ENCODE measurements around the gene GBP7.
"Not testable (repeated sequence)": the region's sequence is repeated elsewhere in the genome, so short reads cannot be mapped to it uniquely, and the experiment has no call there.

The GBP7 gene, protein sequence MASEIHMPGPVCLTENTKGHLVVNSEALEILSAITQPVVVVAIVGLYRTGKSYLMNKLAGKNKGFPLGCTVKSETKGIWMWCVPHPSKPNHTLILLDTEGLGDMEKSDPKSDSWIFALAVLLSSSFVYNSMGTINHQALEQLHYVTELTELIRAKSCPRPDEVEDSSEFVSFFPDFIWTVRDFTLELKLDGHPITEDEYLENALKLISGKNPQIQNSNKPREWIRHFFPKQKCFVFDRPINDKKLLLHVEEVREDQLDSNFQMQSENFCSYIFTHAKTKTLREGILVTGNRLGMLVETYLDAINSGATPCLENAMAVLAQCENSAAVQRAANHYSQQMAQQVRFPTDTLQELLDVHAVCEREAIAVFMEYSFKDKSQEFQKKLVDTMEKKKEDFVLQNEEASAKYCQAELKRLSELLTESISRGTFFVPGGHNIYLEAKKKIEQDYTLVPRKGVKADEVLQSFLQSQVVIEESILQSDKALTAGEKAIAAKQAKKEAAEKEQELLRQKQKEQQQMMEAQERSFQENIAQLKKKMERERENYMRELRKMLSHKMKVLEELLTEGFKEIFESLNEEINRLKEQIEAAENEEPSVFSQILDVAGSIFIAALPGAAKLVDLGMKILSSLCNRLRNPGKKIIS

DNA sequence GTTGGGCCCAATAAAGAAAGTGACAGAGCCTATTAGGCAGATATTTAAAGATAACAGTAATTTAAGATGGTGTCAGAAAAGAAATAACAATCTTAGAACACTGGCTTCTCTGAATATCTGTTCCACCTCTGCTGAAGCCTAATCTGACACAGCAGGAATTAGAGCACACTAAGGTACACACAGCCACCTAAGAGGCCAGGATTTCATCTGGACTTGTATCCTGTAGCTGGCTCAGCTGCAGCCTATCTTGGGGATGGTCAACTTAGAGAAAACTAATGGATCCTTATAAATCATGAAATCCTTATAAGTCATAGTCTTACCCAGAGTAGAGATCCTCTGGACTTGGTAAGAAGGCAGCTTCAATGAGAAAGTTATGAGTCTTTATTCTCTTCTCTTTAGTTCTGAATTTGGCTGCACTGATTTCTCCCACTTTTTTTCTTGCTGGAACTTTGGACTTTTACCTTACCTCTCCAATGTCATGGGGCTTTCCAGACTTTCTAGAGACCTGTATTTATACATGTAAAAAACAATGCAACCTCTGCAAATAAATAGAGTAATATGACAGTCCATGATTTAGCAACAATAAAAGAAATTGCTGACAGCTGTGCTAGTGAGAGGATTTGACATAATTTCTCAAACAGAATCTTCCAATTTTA lies at the start of gene GBP7:
GBP7 (minus strand) TSS at position 403 of the 656 bp plus-strand sequence. CDS start 4,068 bp downstream, outside the sequence.
- CTCF ChIA-PET: no interaction called here
- no peak within 1 kb of the TSS for H3K4me3 ChIP-seq (ENCODE audit: low read depth, low read length)
- no peak for DNase-seq (ENCODE audit: low read depth, low spot score)
- TF ChIP-seq, protein P1, sequence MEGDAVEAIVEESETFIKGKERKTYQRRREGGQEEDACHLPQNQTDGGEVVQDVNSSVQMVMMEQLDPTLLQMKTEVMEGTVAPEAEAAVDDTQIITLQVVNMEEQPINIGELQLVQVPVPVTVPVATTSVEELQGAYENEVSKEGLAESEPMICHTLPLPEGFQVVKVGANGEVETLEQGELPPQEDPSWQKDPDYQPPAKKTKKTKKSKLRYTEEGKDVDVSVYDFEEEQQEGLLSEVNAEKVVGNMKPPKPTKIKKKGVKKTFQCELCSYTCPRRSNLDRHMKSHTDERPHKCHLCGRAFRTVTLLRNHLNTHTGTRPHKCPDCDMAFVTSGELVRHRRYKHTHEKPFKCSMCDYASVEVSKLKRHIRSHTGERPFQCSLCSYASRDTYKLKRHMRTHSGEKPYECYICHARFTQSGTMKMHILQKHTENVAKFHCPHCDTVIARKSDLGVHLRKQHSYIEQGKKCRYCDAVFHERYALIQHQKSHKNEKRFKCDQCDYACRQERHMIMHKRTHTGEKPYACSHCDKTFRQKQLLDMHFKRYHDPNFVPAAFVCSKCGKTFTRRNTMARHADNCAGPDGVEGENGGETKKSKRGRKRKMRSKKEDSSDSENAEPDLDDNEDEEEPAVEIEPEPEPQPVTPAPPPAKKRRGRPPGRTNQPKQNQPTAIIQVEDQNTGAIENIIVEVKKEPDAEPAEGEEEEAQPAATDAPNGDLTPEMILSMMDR (IDR thresholded peaks at IDR 0.05; ENCODE audit: insufficient read depth, low read length, missing control alignments): no peak
- POLR2A ChIA-PET: no interaction called here

DNA sequence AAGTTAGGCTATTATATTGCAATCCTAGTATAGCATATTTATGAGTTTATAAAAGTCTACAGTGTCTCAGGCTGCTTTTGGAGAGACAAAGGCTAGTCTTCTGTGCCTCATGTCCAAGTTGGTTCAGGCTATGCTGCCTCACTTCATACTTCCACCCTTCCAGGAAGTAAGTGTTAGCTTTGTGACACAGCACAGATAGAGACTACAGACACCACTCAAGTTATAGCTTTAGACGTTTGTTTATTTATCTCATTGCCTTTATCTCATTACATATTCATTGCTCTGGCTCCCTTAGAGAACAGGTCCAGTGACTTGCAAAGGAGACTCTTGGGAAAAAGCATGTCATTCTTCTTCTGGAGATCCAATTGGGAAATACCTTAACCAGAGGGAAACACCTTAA lies 45.5 kb upstream of the GBP7 start:
- H3K4me3 ChIP-seq (ENCODE audit: low read depth, low read length): no peak overlapping the region
- ChIA-PET POLR2A (no interaction called here), CTCF (no interaction called here)
- no peak for DNase-seq (ENCODE audit: low read depth, low spot score)
- TF ChIP-seq, protein P1 (IDR thresholded peaks at IDR 0.05; ENCODE audit: insufficient read depth, low read length, missing control alignments): no peak

DNA sequence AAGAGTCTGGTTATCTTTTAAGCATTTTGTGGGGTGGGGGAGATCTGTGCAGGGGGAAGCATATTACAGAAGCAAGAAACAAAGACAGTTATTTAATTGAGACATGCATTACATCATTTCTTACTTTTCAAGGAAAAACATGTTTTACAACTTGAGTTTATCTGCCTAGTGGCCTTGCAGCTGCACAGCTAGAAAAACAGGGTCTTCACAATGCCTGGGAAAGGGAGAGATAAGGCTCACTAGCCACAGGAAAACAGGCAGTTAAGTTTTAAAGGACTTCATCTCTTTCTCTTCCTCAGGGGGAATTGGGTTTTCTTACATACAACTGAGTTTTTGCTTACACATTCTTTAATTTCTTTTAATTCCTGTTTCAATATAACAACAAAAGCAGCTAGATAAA lies 44.0 kb upstream of the GBP7 start:
- POLR2A ChIA-PET; DNase-seq (ENCODE audit: low read depth, low spot score); H3K4me3 ChIP-seq (ENCODE audit: low read depth, low read length): not testable (repeated sequence)
- CTCF ChIA-PET: interaction anchor here (1.5 kb wide), 1 partner anchor 246 kb away, joined by 4 read pairs; no protein-coding TSS in a partner anchor

DNA sequence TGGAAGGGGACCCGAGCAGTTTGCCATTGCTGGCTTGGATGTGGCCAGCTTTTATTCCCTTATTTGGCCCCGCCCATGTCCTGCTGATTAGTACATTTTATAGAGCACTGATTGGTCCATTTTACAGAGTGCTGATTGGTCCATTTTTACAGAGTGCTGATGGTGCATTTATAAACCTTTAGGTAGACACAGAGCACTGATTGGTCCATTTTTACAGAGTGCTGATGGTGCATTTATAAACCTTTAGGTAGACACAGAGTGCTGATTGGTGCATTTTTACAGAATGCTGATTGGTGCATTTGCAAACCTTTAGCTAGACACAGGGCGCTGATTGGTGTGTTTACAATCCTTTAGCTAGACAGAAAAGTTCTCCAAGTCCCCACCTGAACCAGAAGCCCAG lies 43.1 kb upstream of the GBP7 start:
- H3K4me3 ChIP-seq (ENCODE audit: low read depth, low read length); DNase-seq (ENCODE audit: low read depth, low spot score); POLR2A ChIA-PET: not testable (repeated sequence)
- CTCF ChIA-PET: interaction anchor here (1.5 kb wide), 1 partner anchor 245 kb away, joined by 4 read pairs; no protein-coding TSS in a partner anchor

DNA sequence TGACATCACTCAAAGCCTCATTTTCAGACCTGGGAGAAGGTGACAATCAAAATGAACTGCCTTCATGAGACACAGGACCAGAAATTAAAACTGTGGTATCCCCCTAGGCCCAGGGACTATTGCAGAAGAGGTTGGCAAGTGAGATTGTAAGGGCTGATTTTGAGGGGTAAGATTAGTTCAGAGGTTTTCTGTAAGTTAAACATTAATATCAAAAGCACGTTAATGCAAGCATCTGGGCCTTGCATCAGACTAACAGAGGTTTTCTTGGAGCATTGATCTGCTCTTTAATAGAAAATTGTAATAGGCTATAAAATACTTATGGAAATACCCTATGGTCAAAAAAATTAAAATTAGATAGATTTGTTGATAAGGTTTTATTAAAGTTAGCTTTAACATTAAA lies 37.5 kb upstream of the GBP7 start:
- ChIA-PET CTCF (no interaction called here), POLR2A (no interaction called here)
- DNase-seq (ENCODE audit: low read depth, low spot score): no peak
- H3K4me3 ChIP-seq (ENCODE audit: low read depth, low read length): no peak overlapping the region
- TF ChIP-seq, protein P1 (IDR thresholded peaks at IDR 0.05; ENCODE audit: insufficient read depth, low read length, missing control alignments): no peak

DNA sequence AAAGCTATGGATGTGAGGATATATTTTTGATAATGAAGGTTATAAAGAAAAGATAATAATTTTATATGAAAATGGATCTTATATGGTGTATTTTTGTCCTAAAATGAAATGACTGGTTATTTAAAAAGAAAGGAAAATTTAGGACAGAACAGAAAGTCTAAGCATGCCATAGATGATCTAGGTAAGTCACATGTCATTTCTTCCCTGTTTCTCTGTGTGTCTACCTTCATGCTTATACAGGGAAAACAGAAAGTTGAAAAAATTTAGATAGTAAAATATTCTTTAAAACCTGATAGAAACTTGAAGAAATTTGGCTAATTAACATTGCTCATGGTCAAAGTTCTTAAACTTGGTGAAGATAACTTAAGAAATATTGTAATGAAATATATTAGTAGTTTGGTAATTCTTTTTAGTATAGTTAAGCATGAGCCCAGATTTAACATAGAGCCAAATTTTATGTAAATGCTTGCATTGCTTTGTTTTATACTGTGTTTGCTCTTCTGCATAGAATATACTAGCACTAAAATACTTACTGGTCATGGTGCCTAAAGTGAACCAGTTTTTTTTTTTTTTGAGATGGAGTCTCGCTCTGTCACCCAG lies 35.3 kb upstream of the GBP7 start:
- TF ChIP-seq, protein P1 (IDR thresholded peaks at IDR 0.05; ENCODE audit: insufficient read depth, low read length, missing control alignments): no peak

DNA sequence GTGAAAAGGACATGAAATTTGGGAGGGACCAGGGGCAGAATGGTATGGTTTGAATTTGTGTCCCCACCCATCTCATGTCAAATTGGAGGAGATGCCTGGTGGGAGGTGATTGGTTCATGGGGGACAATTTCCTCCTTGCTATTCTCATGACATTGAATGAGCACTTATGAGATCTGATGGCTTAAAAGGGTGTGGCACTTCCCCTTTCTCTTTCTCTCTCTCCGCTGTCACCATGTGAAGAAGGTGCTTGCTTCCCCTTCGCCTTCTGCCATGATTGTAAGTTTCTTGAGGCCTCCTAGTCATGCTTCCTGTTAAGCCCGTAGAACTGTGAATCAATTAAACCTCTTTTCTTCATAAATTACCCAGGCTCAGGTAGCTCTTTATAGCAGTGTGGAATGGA lies 30.6 kb upstream of the GBP7 start:
- TF ChIP-seq, protein P1 (IDR thresholded peaks at IDR 0.05; ENCODE audit: insufficient read depth, low read length, missing control alignments): no peak
- ChIA-PET POLR2A (no interaction called here), CTCF (no interaction called here)
- no peak overlapping the region for H3K4me3 ChIP-seq (ENCODE audit: low read depth, low read length)
- DNase-seq (ENCODE audit: low read depth, low spot score): no peak

More for the DNA sequence above, 35.3 kb upstream of the GBP7 start:
- POLR2A ChIA-PET: no interaction called here
- no peak for DNase-seq (ENCODE audit: low read depth, low spot score)
- CTCF ChIA-PET: no interaction called here
- H3K4me3 ChIP-seq (ENCODE audit: low read depth, low read length): no peak overlapping the region
